Effector memory CD4-positive, alpha-beta T cell (primary cell): Measurements from ENCODE around the gene TES.
A peak's percentile ranks its signal among the peaks of the same experiment; 100 is the strongest.

Experiments used
- DNase-seq, 3 donors: peaks; one replicate each; pipeline ENCODE4 v3.0.0-alpha.2; 2020
- H3K27ac ChIP-seq: 2 replicates; pipeline ENCODE4 v1.7.0; 2013; ENCODE audit warnings: mild to moderate bottlenecking, low read length, moderate library complexity; ENCODE audit not compliant: insufficient read depth, poor library complexity, severe bottlenecking
- H3K27me3 ChIP-seq: replicated peaks from 2 replicates; pipeline ENCODE4 v1.7.0; 2013; ENCODE audit warnings: mild to moderate bottlenecking, low read length; ENCODE audit not compliant: insufficient read depth, control insufficient read depth, poor library complexity, severe bottlenecking
- H3K36me3 ChIP-seq: 2 replicates; pipeline ENCODE4 v1.7.0; 2013; ENCODE audit warnings: mild to moderate bottlenecking, low read length, moderate library complexity; ENCODE audit not compliant: control insufficient read depth, insufficient read depth
- H3K4me1 ChIP-seq: 2 replicates; pipeline ENCODE4 v1.7.0; 2013; ENCODE audit warnings: low read length, mild to moderate bottlenecking; ENCODE audit not compliant: control insufficient read depth, insufficient read depth, poor library complexity, severe bottlenecking
- H3K4me3 ChIP-seq: 2 replicates; pipeline ENCODE4 v1.7.0; 2013; ENCODE audit warnings: low read length, low read depth, mild to moderate bottlenecking; ENCODE audit not compliant: insufficient read depth, poor library complexity, severe bottlenecking
- H3K9me3 ChIP-seq: 2 replicates; pipeline ENCODE4 v1.7.0; 2013; ENCODE audit warnings: mild to moderate bottlenecking, low read length, moderate library complexity; ENCODE audit not compliant: control insufficient read depth

Gene TES

GRCh38 chr7:116218051-116218645 is 7.8 kb downstream of the TES start:
- Histone ChIP-seq H3K9me3 (no peaks in the 10 kb centered on the region), H3K4me3 (no peak overlapping the region), H3K27ac (no peak overlapping the region), H3K4me1 (peaks cover 66% of the 10 kb centered on the region), H3K36me3 (no peaks in the 10 kb centered on the region), H3K27me3 (no peaks in the 10 kb centered on the region)
- DNase-seq = no peak

- no peaks in the 10 kb centered on the region for H3K36me3 ChIP-seq
- H3K27me3 ChIP-seq = no peaks in the 10 kb centered on the region
- peaks cover 72% of the 10 kb centered on the region for H3K4me1 ChIP-seq
- no peak for DNase-seq
- no peak overlapping the region for H3K4me3 ChIP-seq
- H3K27ac ChIP-seq = no peak overlapping the region
- H3K9me3 ChIP-seq = no peaks in the 10 kb centered on the region
Observed at GRCh38 chr7:116218747-116219146, 8.4 kb downstream of the TES start.

GRCh38 chr7:116219288-116219687 is 8.9 kb downstream of the TES start:
- no peaks in the 10 kb centered on the region for H3K9me3 ChIP-seq
- DNase-seq = no peak
- no peak overlapping the region for H3K4me3 ChIP-seq
- no peaks in the 10 kb centered on the region for H3K36me3 ChIP-seq
- no peak overlapping the region for H3K27ac ChIP-seq
- H3K27me3 ChIP-seq = no peaks in the 10 kb centered on the region
- H3K4me1 ChIP-seq = peaks cover 74% of the 10 kb centered on the region

GRCh38 chr7:116219834-116220233 is 9.5 kb downstream of the TES start:
- Histone ChIP-seq H3K27me3 (no peaks in the 10 kb centered on the region), H3K4me1 (peaks cover 74% of the 10 kb centered on the region), H3K36me3 (no peaks in the 10 kb centered on the region), H3K9me3 (no peaks in the 10 kb centered on the region), H3K4me3 (no peak overlapping the region), H3K27ac (no peak overlapping the region)
- no peak for DNase-seq

GRCh38 chr7:116222501-116222900 is 12.2 kb downstream of the TES start:
- Histone ChIP-seq H3K4me1 (peaks cover 64% of the 10 kb centered on the region), H3K27ac (no peak overlapping the region), H3K27me3 (no peaks in the 10 kb centered on the region), H3K36me3 (no peaks in the 10 kb centered on the region), H3K9me3 (no peaks in the 10 kb centered on the region), H3K4me3 (no peak overlapping the region)
- DNase-seq = no peak

- no peak overlapping the region for H3K4me3 ChIP-seq
- H3K27ac ChIP-seq = no peak overlapping the region
- no peaks in the 10 kb centered on the region for H3K27me3 ChIP-seq
- no peak for DNase-seq
- H3K4me1 ChIP-seq = peaks cover 54% of the 10 kb centered on the region
- H3K36me3 ChIP-seq = no peaks in the 10 kb centered on the region
- H3K9me3 ChIP-seq = no peaks in the 10 kb centered on the region
Observed at GRCh38 chr7:116223588-116223987, 13.2 kb downstream of the TES start.

GRCh38 chr7:116224492-116225098 is 14.3 kb downstream of the TES start:
- peak overlapping the region; percentile 23 for H3K4me3 ChIP-seq
- H3K9me3 ChIP-seq = no peaks in the 10 kb centered on the region
- H3K36me3 ChIP-seq = no peaks in the 10 kb centered on the region
- H3K27me3 ChIP-seq = no peaks in the 10 kb centered on the region
- peaks cover 51% of the 10 kb centered on the region for H3K4me1 ChIP-seq
- no peak for DNase-seq
- H3K27ac ChIP-seq = no peak overlapping the region

- H3K9me3 ChIP-seq = no peaks in the 10 kb centered on the region
- H3K36me3 ChIP-seq = no peaks in the 10 kb centered on the region
- no peak for DNase-seq
- H3K4me1 ChIP-seq = peaks cover 53% of the 10 kb centered on the region
- H3K4me3 ChIP-seq = no peak overlapping the region
- H3K27me3 ChIP-seq = no peaks in the 10 kb centered on the region
- no peak overlapping the region for H3K27ac ChIP-seq
Observed at GRCh38 chr7:116225860-116226259, 15.5 kb downstream of the TES start.

- no peaks in the 10 kb centered on the region for H3K27me3 ChIP-seq
- DNase-seq = no peak
- peaks cover 56% of the 10 kb centered on the region for H3K4me1 ChIP-seq
- no peaks in the 10 kb centered on the region for H3K36me3 ChIP-seq
- H3K4me3 ChIP-seq = no peak overlapping the region
- no peaks in the 10 kb centered on the region for H3K9me3 ChIP-seq
- no peak overlapping the region for H3K27ac ChIP-seq
Observed at GRCh38 chr7:116226664-116227063, 16.3 kb downstream of the TES start.

- Histone ChIP-seq H3K36me3 (no peaks in the 10 kb centered on the region), H3K27ac (no peak overlapping the region), H3K4me1 (peaks cover 54% of the 10 kb centered on the region), H3K27me3 (no peaks in the 10 kb centered on the region), H3K4me3 (no peak overlapping the region), H3K9me3 (no peaks in the 10 kb centered on the region)
- DNase-seq = no peak
Observed at GRCh38 chr7:116227678-116228239, 17.4 kb downstream of the TES start.
